Mesodermal cell (in vitro differentiated cells): ENCODE measurements around the gene SMOC2.

Source experiments
- H3K27ac ChIP-seq: 2 replicates; pipeline ENCODE4 v1.7.0; 2013; ENCODE audit warnings: mild to moderate bottlenecking, low read depth, low read length, moderate library complexity; ENCODE audit not compliant: severe bottlenecking
- H3K36me3 ChIP-seq: 2 replicates; pipeline ENCODE4 v1.7.1; 2013; ENCODE audit warnings: mild to moderate bottlenecking, low read length, moderate library complexity; ENCODE audit not compliant: control insufficient read depth, insufficient read depth
- H3K4me1 ChIP-seq: one replicate; pipeline ENCODE4 v1.7.1; 2013; ENCODE audit warnings: mild to moderate bottlenecking, low read length; ENCODE audit not compliant: insufficient read depth, control insufficient read depth, poor library complexity, severe bottlenecking
- H3K4me3 ChIP-seq: 2 replicates; pipeline ENCODE4 v1.7.0; 2013; ENCODE audit warnings: low read length, control low read depth, mild to moderate bottlenecking; ENCODE audit not compliant: insufficient read depth, poor library complexity, severe bottlenecking; ENCODE audit errors: extremely low read depth
- H3K9me3 ChIP-seq: 2 replicates; pipeline ENCODE4 v1.7.1; 2013; ENCODE audit warnings: mild to moderate bottlenecking, low read length, moderate library complexity; ENCODE audit not compliant: control insufficient read depth
- WGBS, 2 experiments: methylation state at CpG; one replicate each; pipeline ENCODE4 v1.1.5; 2013; ENCODE audit warnings: missing lambda C conversion rate in 2 of 2; ENCODE audit not compliant: insufficient coverage in 2 of 2; 5-methylcytosine and 5-hydroxymethylcytosine counted together

The SMOC2 gene

DNA sequence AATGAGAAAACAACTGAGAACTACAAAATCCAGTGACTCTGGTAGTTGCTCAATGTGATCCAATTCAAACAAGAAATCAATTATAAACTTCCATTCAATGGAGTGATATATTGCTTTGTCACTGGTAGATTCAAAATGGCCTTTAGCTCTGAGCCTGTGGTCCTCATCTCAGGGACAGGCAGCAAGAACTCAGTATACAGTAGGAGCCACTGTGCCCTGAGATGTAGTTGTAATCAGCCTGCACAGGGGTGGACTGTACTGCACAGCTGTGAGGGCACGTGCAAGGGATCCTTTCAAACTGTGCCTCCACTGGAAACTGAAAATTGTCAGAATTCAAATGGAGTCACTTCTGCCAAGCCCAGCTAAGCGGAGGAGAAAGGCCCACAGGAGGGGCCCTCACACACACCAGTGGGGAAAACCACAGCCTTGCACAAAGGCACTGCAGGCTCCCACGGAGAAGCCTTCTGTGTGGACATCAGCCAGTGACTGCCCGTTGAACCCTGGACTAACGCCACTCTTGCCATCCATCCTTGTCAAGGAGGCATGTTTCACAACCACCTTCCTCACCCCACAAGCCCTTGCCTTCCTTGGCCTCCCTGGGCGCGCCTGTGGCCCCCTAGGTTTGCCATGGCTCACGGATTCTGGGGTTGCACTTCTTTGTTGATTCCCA is 186.7 kb downstream of the SMOC2 start:
- Histone ChIP-seq H3K4me1 (no peaks in the 10 kb centered on the region), H3K4me3 (no peak overlapping the region), H3K9me3 (no peaks in the 10 kb centered on the region), H3K36me3 (no peaks in the 10 kb centered on the region), H3K27ac (no peak overlapping the region)
- 83 to 91% methylated on average over 6 to 8 of the region's 8 CpGs for WGBS, 2 experiments

DNA sequence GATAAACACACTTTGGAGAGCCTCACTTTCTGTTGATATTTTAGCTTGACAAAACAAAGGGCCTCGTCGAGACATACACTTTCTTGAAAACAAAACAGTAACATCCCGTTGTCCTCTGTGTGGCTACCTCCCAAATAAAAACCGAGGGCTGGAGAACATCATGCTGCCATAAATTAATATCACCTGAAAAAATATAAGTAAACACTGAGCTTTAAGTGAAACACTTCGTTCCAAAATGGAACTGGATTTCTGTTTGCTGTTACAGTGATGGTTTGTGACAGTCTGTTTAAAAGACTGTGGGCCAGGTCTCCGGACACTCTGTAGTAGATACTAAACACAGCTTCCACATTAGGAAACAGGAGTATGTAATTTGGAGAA is 187.2 kb downstream of the SMOC2 start:
- H3K36me3 ChIP-seq, result no peaks in the 10 kb centered on the region
- WGBS, 2 experiments, result 85 to 88% methylated on average over 3 of the region's 6 CpGs

DNA sequence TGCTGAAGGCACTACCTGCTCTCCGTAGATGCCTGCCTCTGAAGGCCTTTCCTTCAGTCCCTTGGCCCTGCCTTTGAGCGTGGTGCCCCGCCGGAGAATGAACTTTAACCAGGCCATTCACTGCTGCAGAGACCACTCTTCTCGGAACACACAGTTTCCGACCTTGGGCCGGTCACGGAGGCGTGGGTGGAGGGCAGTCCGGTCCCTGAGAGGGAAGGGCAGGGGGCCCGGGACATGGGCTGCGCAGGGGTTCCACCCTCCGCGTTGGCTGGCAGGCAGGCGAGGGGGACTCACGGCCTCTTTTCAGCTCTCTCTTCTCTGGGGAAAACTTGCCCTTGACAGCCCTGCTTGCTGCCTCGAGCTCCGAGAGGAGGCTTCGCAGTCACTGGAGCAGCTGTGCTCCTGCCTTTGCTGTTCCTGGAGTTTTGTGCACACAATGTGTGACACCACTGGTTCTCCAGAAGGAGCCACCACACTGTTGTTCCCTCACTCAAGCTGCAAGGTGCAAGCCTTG is 187.8 kb downstream of the SMOC2 start:
- Histone ChIP-seq H3K4me1 (no peaks in the 10 kb centered on the region), H3K9me3 (peaks cover under 1% of the 10 kb centered on the region), H3K27ac (no peak overlapping the region), H3K4me3 (no peak overlapping the region), H3K36me3 (no peaks in the 10 kb centered on the region)
- WGBS, 2 experiments, result 94% methylated on average over 16 to 19 of the region's 19 CpGs

More for the DNA sequence above, 187.2 kb downstream of the SMOC2 start:
- Histone ChIP-seq H3K4me1 (no peaks in the 10 kb centered on the region), H3K9me3 (no peaks in the 10 kb centered on the region), H3K27ac (no peak overlapping the region), H3K4me3 (no peak overlapping the region)

DNA sequence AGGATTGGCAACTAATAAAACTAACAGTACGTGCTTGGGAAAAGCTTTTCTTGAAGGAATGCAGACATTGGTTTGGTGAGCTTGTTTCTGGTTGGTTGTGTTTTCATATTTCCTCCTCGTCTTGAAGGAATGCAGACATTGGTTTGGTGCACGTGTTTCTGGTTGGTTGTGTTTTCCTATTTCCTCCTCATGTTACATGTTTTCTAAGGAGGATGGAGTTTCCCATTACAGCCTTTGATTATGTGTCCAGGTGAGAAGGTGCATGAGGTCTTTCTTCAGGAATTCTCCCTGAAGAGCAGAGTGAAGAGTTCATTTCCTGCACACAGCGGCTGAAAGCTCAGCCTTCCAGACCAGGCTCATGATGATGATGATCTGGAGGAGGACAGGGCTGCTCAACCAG is 190.6 kb downstream of the SMOC2 start:
- Histone ChIP-seq H3K36me3 (no peaks in the 10 kb centered on the region), H3K4me1 (no peaks in the 10 kb centered on the region), H3K9me3 (peaks cover 4% of the 10 kb centered on the region), H3K27ac (no peak overlapping the region), H3K4me3 (no peak overlapping the region)
- WGBS, 2 experiments, result 86 to 91% methylated on average over 2 to 4 of the region's 4 CpGs

DNA sequence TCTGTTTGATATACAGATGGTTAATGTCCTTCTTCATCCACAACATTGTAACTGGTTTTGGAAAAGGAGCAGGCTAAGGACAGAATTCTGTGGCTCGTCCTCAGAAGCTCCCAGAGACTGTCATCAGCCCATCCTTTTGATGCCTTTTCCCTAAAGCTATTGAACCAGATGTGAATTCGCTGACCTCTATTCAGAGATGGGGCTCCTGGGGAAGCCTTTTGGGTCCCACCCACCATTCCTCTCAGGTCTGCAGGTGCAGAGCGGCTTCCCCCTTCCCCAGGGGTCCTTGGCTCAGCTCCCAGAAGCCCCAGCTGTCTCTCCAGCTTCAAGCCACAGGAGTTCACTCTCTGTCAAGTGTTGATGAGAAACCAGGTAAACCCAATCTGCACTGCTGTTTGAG is 191.7 kb downstream of the SMOC2 start:
- Histone ChIP-seq H3K4me3 (no peak overlapping the region), H3K27ac (no peak overlapping the region), H3K36me3 (no peaks in the 10 kb centered on the region), H3K9me3 (peaks cover 4% of the 10 kb centered on the region), H3K4me1 (no peaks in the 10 kb centered on the region)
- 79 to 93% methylated on average over 3 of the region's 3 CpGs for WGBS, 2 experiments

DNA sequence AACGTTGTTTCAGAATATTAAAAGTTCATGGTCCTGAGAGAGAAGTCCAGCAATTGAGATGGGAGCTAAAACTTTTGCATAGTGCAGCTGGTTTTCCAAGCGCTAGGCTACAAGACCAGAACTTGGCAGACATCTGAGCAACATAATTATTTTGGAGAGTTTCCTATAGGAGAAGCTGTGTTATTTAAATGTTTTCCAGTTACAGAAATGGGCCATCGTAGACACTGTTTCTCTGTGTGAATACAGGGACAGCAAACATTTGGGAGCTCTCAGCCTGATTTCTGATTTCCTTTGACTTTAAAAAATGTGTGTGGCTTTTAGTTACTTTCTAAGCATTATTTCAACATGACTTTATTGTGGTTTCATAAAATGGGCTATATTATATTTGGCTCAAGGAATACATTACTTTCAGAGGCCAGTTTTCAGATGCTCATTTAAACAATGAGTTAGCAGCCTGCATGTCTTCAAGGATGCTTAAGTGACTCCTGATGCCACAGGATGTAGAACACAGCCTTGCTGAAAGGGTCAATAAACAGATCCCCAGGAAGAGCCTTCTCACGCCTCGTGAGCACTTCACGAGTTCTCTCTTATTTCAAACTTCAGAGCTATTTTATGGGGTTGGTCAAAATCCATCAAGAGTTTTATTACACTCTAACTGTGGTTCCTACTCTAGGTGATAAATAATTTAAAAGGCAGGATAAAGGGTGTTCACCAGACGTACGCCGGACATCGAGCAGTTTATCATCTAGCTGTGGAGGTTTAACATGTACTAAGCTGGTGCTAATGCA is 193.8 kb downstream of the SMOC2 start:
- WGBS, 2 experiments, result 96% methylated on average over 7 of the region's 10 CpGs
- Histone ChIP-seq H3K9me3 (peaks cover 4% of the 10 kb centered on the region), H3K4me1 (peaks cover 3% of the 10 kb centered on the region), H3K36me3 (no peaks in the 10 kb centered on the region), H3K4me3 (no peak overlapping the region), H3K27ac (no peak overlapping the region)

DNA sequence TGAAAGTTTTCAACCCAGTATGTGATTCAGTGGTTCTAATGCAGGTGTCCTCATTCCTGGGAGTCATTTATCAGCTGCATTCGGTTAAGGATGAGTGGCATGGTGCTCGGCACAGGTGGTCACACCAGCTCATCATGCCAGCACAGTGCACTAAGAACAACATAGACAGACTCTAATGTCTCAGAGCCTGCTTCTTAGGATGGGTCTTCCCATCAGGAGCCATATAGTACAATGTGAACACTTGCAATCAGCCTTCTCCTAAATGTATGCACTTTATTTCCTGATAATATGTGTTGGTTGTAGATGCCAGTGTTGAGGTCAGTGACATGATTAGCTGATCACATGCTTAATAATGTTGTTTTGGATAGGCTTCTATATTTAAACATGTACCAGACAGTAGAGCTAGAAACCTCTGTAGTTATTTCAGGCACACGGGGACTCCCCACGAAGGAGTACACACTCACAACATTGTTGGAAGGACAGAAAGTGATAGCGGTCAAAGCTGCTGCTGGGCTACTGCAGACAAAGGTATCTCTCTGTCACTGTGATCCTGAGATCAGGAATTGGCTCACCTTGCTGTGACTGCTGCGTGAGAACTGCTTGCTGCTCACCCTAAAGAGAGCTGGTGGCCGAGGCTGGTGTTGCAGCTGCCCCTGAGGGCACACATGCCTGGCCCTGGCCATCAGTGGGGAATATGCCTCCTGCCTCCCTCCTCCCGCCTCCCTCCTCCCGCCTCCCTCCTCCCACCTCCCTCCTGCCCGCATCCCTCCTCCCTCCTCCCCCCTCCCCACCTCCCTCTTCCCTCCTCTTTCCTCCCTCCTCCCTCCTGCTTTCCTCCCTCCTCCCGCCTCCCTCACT is 195.4 kb downstream of the SMOC2 start:
- peaks cover 4% of the 10 kb centered on the region for H3K9me3 ChIP-seq
- WGBS, 2 experiments, result 64 to 67% methylated on average over 5 to 6 of the region's 11 CpGs
- H3K4me1 ChIP-seq, result peaks cover 9% of the 10 kb centered on the region
- H3K36me3 ChIP-seq, result no peaks in the 10 kb centered on the region
- no peak overlapping the region for H3K4me3 ChIP-seq
- H3K27ac ChIP-seq, result no peak overlapping the region

DNA sequence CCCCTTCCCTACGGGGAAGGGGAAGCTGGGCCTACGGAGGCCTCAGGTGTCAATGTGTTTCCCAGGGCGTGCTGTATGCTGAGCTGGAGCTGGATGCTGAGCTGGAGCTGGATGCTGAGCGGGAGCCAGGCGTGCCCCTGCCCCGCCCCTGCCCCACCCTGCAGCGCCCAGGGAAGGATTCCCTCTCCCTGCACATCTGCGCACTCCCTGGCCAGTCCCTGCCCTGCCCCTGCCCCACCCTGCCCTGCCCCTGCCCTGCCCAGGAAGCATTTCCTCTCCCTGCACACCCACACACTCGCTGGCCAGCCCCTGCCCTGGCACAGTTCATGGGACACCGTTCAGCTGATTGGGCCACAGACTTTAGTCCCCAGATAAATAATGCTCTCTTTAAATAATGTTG is 196.8 kb downstream of the SMOC2 start:
- H3K4me1 ChIP-seq, result peaks cover 13% of the 10 kb centered on the region
- H3K36me3 ChIP-seq, result no peaks in the 10 kb centered on the region
- WGBS, 2 experiments, result 79 to 93% methylated on average over 3 to 7 of the region's 10 CpGs
- no peak overlapping the region for H3K27ac ChIP-seq
- H3K9me3 ChIP-seq, result peaks cover 4% of the 10 kb centered on the region
- H3K4me3 ChIP-seq, result no peak overlapping the region

DNA sequence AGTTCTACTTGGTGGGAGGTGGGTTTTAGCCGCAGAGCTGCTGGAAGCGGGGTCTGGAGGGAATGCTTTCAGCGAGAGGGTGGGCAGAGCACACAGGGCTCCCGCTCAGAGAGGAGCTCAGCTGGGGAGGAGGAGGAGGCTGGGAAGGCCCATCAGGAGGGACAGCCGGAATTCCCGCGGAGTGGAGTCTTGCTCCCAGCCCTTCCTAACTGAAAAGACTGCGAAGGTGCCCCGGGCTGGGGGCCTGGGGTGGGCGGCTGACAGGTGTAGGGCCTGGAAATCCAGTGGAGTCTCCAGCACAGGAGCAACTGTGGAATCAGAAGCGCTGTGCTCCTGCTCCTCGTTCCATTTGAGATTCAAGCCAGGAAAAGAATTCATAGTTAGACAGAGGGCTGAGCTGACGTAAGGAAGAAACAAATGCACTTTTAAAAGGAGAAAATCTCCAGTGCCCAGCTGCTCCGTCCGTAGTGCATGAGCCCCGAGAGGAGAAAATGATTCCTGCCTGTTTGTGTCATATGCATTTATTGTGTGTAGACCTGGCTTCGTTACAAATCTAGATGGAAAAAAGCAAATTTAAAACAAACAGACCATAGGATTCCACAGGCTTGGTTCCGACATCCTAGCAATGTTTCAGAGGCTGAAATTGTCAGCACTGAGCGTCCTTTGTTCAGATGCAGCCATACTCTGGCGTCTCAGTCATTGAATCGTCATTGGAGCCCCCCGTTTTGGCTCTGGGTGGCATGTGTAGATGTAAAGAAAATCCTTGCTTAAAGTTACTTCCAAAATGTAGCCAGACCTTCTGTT is 197.7 kb downstream of the SMOC2 start:
- Histone ChIP-seq H3K9me3 (peaks cover 4% of the 10 kb centered on the region), H3K4me1 (peaks cover 13% of the 10 kb centered on the region), H3K27ac (no peak overlapping the region), H3K36me3 (no peaks in the 10 kb centered on the region), H3K4me3 (no peak overlapping the region)
- WGBS, 2 experiments, result 74 to 75% methylated on average over 10 to 16 of the region's 22 CpGs

DNA sequence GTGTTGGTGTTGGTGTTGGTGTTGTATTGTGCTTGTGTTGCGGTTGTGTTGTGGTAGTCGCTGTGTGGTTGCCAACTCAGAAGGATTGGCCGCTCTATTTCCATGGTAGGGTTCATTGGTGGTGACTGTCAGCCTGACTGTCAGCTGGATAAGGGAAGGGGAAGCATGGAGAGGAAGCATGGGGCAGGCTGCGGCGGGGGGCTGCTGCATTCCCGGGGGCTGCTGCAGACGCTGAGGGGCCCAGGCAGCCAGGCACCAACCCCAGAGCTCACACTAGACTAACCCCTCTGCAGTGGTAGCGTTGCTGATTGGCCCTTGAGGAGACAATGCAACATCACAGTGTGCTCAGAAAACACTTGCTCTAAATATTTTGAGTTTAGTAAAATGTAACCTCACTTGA is 199.2 kb downstream of the SMOC2 start:
- 82 to 88% methylated on average over 3 to 6 of the region's 8 CpGs for WGBS, 2 experiments
- Histone ChIP-seq H3K9me3 (no peaks in the 10 kb centered on the region), H3K27ac (no peak overlapping the region), H3K4me1 (peaks cover 13% of the 10 kb centered on the region), H3K4me3 (no peak overlapping the region), H3K36me3 (no peaks in the 10 kb centered on the region)
